Neuronal stem cell (in vitro differentiated cells): ENCODE measurements around the gene CRISP3.

ENCODE experiments used
- DNase-seq: peaks from one replicate; pipeline ENCODE4 v3.0.0-alpha.2; 2013; ENCODE audit warnings: low spot score
- H2AFZ ChIP-seq: one replicate; pipeline ENCODE4 v1.6.1; 2013; ENCODE audit warnings: mild to moderate bottlenecking, low read length, inconsistent platforms
- H2AK5ac ChIP-seq: 2 replicates; pipeline ENCODE4 v1.6.1; 2013; ENCODE audit warnings: low read depth, mild to moderate bottlenecking, inconsistent platforms, low read length, moderate library complexity, mixed read lengths
- H2BK120ac ChIP-seq: 2 replicates; pipeline ENCODE4 v1.6.1; 2013; ENCODE audit warnings: low read depth, mild to moderate bottlenecking, inconsistent platforms, low read length, moderate library complexity, mixed read lengths
- H2BK12ac ChIP-seq: one replicate; pipeline ENCODE4 v1.6.1; 2013; ENCODE audit warnings: low read length, inconsistent platforms
- H2BK15ac ChIP-seq: 2 replicates; pipeline ENCODE4 v1.6.1; 2013; ENCODE audit warnings: mild to moderate bottlenecking, low read length, inconsistent platforms, mixed read lengths
- H2BK5ac ChIP-seq: one replicate; pipeline ENCODE4 v1.6.1; 2013; ENCODE audit warnings: inconsistent platforms, mild to moderate bottlenecking, low read length, moderate library complexity
- H3K14ac ChIP-seq: one replicate; pipeline ENCODE4 v1.6.1; 2013; ENCODE audit warnings: low read length, inconsistent platforms
- H3K18ac ChIP-seq: 2 replicates; pipeline ENCODE4 v1.6.1; 2013; ENCODE audit warnings: low read length, inconsistent platforms
- H3K23ac ChIP-seq: 2 replicates; pipeline ENCODE4 v1.6.1; 2013; ENCODE audit warnings: low read depth, mild to moderate bottlenecking, mixed read lengths, low read length, inconsistent platforms; ENCODE audit not compliant: poor library complexity
- H3K27ac ChIP-seq: replicated peaks from 3 replicates; pipeline ENCODE4 v1.5.1; 2013; ENCODE audit warnings: low read length, inconsistent platforms
- H3K27me3 ChIP-seq, 3 experiments: 2 replicates each; pipeline ENCODE4 v1.6.1; 2013; ENCODE audit warnings: low read length in 3 of 3, mild to moderate bottlenecking in 2 of 3, inconsistent platforms in 1 of 3, low read depth in 1 of 3, mixed read lengths in 1 of 3, moderate library complexity in 1 of 3; ENCODE audit not compliant: control insufficient read depth in 3 of 3, insufficient read depth in 3 of 3
- H3K36me3 ChIP-seq, 2 donors: replicated peaks in 1 of 2; 2 replicates each; pipeline ENCODE4 v1.6.1; 2013; ENCODE audit warnings: low read length in 2 of 2; ENCODE audit not compliant: control insufficient read depth in 2 of 2, insufficient read depth in 2 of 2
- H3K4ac ChIP-seq: 2 replicates; pipeline ENCODE4 v1.6.1; 2013; ENCODE audit warnings: inconsistent platforms, mild to moderate bottlenecking, low read length, moderate library complexity
- H3K4me1 ChIP-seq, 2 donors: 1 replicate in 1 of 2; 2 replicates in 1 of 2; pipeline ENCODE4 v1.6.1; 2013; ENCODE audit warnings: low read length in 2 of 2, low read depth in 1 of 2; ENCODE audit not compliant: control insufficient read depth in 2 of 2, insufficient read depth in 1 of 2
- H3K4me2 ChIP-seq: one replicate; pipeline ENCODE4 v1.6.1; 2013; ENCODE audit warnings: mild to moderate bottlenecking, low read length, inconsistent platforms; ENCODE audit not compliant: insufficient read depth, poor library complexity, severe bottlenecking
- H3K4me3 ChIP-seq, 2 donors: 2 replicates each; pipeline ENCODE4 v1.5.1; 2013; ENCODE audit warnings: low read length in 2 of 2, mild to moderate bottlenecking in 2 of 2, inconsistent platforms in 1 of 2, moderate library complexity in 1 of 2
- H3K79me1 ChIP-seq: one replicate; pipeline ENCODE4 v1.6.1; 2013; ENCODE audit warnings: low read depth, mild to moderate bottlenecking, inconsistent platforms, low read length, moderate library complexity
- H3K9ac ChIP-seq: one replicate; pipeline ENCODE4 v1.6.1; 2013; ENCODE audit warnings: mild to moderate bottlenecking, low read depth, low read length, inconsistent platforms; ENCODE audit not compliant: poor library complexity
- H3K9me3 ChIP-seq, 2 donors: replicated peaks in 1 of 2; 2 replicates each; pipeline versions ENCODE3 to v1.6.1; 2013; ENCODE audit warnings: low read length in 2 of 2, mild to moderate bottlenecking in 2 of 2, inconsistent platforms in 1 of 2, low read depth in 1 of 2, mixed read lengths in 1 of 2, moderate library complexity in 1 of 2; ENCODE audit not compliant: control insufficient read depth in 2 of 2, insufficient read depth in 1 of 2
- H4K8ac ChIP-seq: one replicate; pipeline ENCODE4 v1.6.1; 2013; ENCODE audit warnings: low read depth, mild to moderate bottlenecking, inconsistent platforms, low read length, moderate library complexity
- H4K91ac ChIP-seq: one replicate; pipeline ENCODE4 v1.6.1; 2013; ENCODE audit warnings: low read length, low read depth, mild to moderate bottlenecking, inconsistent platforms; ENCODE audit not compliant: poor library complexity
- WGBS, 2 donors: extraction: QIAGEN DNeasy Blood & Tissue Kit; methylation state at CpG; one replicate each; pipeline ENCODE4 v1.1.7; 2013; ENCODE audit warnings: missing lambda C conversion rate in 2 of 2, mixed read lengths in 1 of 2; ENCODE audit not compliant: insufficient read length in 2 of 2, insufficient replicate concordance in 1 of 2; ENCODE audit errors: extremely low coverage in 2 of 2; 5-methylcytosine and 5-hydroxymethylcytosine counted together

CRISP3 gene

DNA sequence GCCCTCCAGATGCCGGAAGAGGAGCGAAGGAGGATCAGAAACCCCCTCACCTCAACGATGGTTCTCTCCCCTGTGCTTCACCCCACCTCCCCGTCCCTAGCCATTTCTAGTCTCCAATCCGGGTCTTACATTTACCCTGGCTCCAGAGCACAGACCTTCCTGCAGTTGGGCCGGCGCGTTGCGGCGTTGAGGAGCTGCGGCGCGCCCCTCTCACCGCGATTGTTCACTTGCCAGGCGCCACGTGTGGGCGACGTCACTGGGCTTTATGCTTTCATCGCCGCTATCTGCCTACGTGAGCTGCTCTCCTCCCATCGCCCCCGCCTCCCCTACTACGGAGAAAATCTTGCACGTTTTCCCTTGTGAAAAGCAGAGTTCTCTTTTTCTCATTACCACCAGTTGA is 30.8 kb downstream of the CRISP3 start, which contains the start of gene CRISP2:
Gene CRISP2, minus strand, starts transcription at position 198 of the 400 bp plus-strand sequence. CDS start 4,347 bp downstream, outside the sequence.
- H4K91ac ChIP-seq = no peak within 1 kb of the TSS
- H3K4me1 ChIP-seq = no peaks in the 10 kb centered on the region
- no peak within 1 kb of the TSS for H3K9ac ChIP-seq
- H3K4ac ChIP-seq = no peak within 1 kb of the TSS
- H3K79me1 ChIP-seq = no peaks in the 10 kb centered on the region
- H3K4me2 ChIP-seq = no peak within 1 kb of the TSS
- no peak within 1 kb of the TSS for H3K4me3 ChIP-seq
- no peak for DNase-seq
- H3K23ac ChIP-seq = no peak within 1 kb of the TSS
- H4K8ac ChIP-seq = no peak within 1 kb of the TSS
- no peak within 1 kb of the TSS for H3K14ac ChIP-seq
- H2BK120ac ChIP-seq = no peak within 1 kb of the TSS
- no peak within 1 kb of the TSS for H2BK15ac ChIP-seq
- H3K9me3 ChIP-seq = no peaks in the 10 kb centered on the region
- H2BK12ac ChIP-seq = no peak within 1 kb of the TSS
- H2AFZ ChIP-seq = no peak within 1 kb of the TSS
- no peak within 1 kb of the TSS for H3K18ac ChIP-seq
- no CpG with 5 or more reads among the region's 26 CpGs for WGBS, 2 donors
- H3K36me3 ChIP-seq = no peaks in the 10 kb centered on the region
- H3K27ac ChIP-seq = no peak within 1 kb of the TSS
- no peak within 1 kb of the TSS for H2AK5ac ChIP-seq
- no peak within 1 kb of the TSS for H2BK5ac ChIP-seq
- H3K27me3 ChIP-seq = no peaks in the 10 kb centered on the region

GRCh38 chr6:49698478-49698877 is 45.7 kb downstream of the CRISP3 start:
- H3K4ac ChIP-seq = no peak overlapping the region
- no peak overlapping the region for H3K23ac ChIP-seq
- no peaks in the 10 kb centered on the region for H3K27me3 ChIP-seq
- no peak overlapping the region for H3K14ac ChIP-seq
- H2BK12ac ChIP-seq = no peak overlapping the region
- H2BK15ac ChIP-seq = no peak overlapping the region
- DNase-seq = no peak
- no peaks in the 10 kb centered on the region for H3K79me1 ChIP-seq
- H2BK5ac ChIP-seq = no peak overlapping the region
- H2AFZ ChIP-seq = no peak overlapping the region
- H3K9me3 ChIP-seq = peaks cover 0 to 3% of the 10 kb centered on the region in 2 donors
- H4K8ac ChIP-seq = no peak overlapping the region
- H3K4me3 ChIP-seq = no peak overlapping the region
- H3K36me3 ChIP-seq = no peaks in the 10 kb centered on the region
- no peak overlapping the region for H3K18ac ChIP-seq
- H3K4me2 ChIP-seq = no peak overlapping the region
- no peak overlapping the region for H4K91ac ChIP-seq
- H3K9ac ChIP-seq = no peak overlapping the region
- no peaks in the 10 kb centered on the region for H3K4me1 ChIP-seq
- H2AK5ac ChIP-seq = no peak overlapping the region
- H3K27ac ChIP-seq = no peak overlapping the region
- H2BK120ac ChIP-seq = no peak overlapping the region

DNA sequence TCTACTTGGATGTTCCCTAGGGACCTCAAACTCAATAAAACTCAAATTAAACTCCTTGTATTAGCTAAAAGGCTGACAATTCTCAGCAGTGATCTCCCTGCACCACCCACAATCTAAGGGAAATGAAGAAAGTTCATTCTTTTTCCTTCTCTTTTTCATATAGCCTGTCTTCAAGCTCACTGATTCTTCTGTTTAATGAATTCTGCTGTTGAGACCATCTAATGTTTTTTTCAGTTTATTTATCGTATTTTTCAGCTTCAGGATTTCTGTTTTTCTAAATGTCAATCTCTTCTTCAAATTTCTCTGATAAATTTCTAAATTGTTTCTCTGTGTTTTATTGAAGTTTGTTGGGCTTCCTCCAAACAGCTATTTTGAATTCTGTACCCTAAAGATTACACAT is 50.7 kb downstream of the CRISP3 start:
- H3K36me3 ChIP-seq = no peaks in the 10 kb centered on the region

GRCh38 chr6:49692534-49692933 is 51.7 kb downstream of the CRISP3 start:
- H3K27ac ChIP-seq = no peak overlapping the region
- no peak overlapping the region for H3K4ac ChIP-seq
- no peak overlapping the region for H4K91ac ChIP-seq
- H3K79me1 ChIP-seq = no peaks in the 10 kb centered on the region
- no peak overlapping the region for H3K4me3 ChIP-seq
- no peak overlapping the region for H2AK5ac ChIP-seq
- H2BK15ac ChIP-seq = no peak overlapping the region
- H3K9ac ChIP-seq = no peak overlapping the region
- no peaks in the 10 kb centered on the region for H3K4me1 ChIP-seq
- H2BK120ac ChIP-seq = no peak overlapping the region
- H3K18ac ChIP-seq = no peak overlapping the region
- no peaks in the 10 kb centered on the region for H3K27me3 ChIP-seq
- no peak overlapping the region for H3K4me2 ChIP-seq
- H4K8ac ChIP-seq = no peak overlapping the region
- no peak overlapping the region for H3K23ac ChIP-seq
- DNase-seq = no peak
- H3K14ac ChIP-seq = no peak overlapping the region
- WGBS, 2 donors = no CpG with 5 or more reads among the region's 2 CpGs
- no peak overlapping the region for H2BK5ac ChIP-seq
- H3K9me3 ChIP-seq = peaks cover 0 to 3% of the 10 kb centered on the region in 2 donors
- no peak overlapping the region for H2AFZ ChIP-seq
- H3K36me3 ChIP-seq = no peaks in the 10 kb centered on the region
- H2BK12ac ChIP-seq = no peak overlapping the region

More for the DNA sequence above, 50.7 kb downstream of the CRISP3 start:
- Histone ChIP-seq H4K8ac (no peak overlapping the region), H3K9me3 (peaks cover 0 to 3% of the 10 kb centered on the region in 2 donors), H3K27me3 (no peaks in the 10 kb centered on the region), H3K79me1 (no peaks in the 10 kb centered on the region), H2BK5ac (no peak overlapping the region), H3K4ac (no peak overlapping the region), H3K4me1 (no peaks in the 10 kb centered on the region), H3K18ac (no peak overlapping the region), H3K27ac (no peak overlapping the region), H2BK15ac (no peak overlapping the region), H3K9ac (no peak overlapping the region), H2AFZ (no peak overlapping the region), H3K14ac (no peak overlapping the region), H3K4me3 (no peak overlapping the region), H3K23ac (no peak overlapping the region), H2BK12ac (no peak overlapping the region), H2BK120ac (no peak overlapping the region), H2AK5ac (no peak overlapping the region), H4K91ac (no peak overlapping the region), H3K4me2 (no peak overlapping the region)
- DNase-seq = no peak
- no CpG with 5 or more reads among the region's 1 CpG for WGBS, 2 donors
